ENCODE measurements around the gene NPFFR1.
"Not testable (repeated sequence)": the region's sequence is repeated elsewhere in the genome, so short reads cannot be mapped to it uniquely, and the experiment has no call there.

The NPFFR1 gene

GRCh38 chr10:70241081-70241480 is 42.7 kb downstream of the NPFFR1 start:
- DNase-seq (ENCODE audit: low read depth), result no peak
- no peak overlapping the region for H3K4me3 ChIP-seq (ENCODE audit: control insufficient read depth, low read depth, low read length)
- TF ChIP-seq CTCF (IDR thresholded peaks at IDR 0.05; ENCODE audit: control insufficient read depth, insufficient read depth, low read depth, low read length, missing control alignments), result no peak

- not testable (repeated sequence) for H3K4me3 ChIP-seq (ENCODE audit: control insufficient read depth, low read depth, low read length)
Measured at GRCh38 chr10:70239986-70240385, 43.8 kb downstream of the NPFFR1 start.

GRCh38 chr10:70239077-70239976 is 44.5 kb downstream of the NPFFR1 start:
- H3K4me3 ChIP-seq (ENCODE audit: control insufficient read depth, low read depth, low read length); DNase-seq (ENCODE audit: low read depth): not testable (repeated sequence)

More at GRCh38 chr10:70239986-70240385, 43.8 kb downstream of the NPFFR1 start:
- DNase-seq (ENCODE audit: low read depth), result not testable (repeated sequence)

- H3K4me3 ChIP-seq (ENCODE audit: control insufficient read depth, low read depth, low read length); DNase-seq (ENCODE audit: low read depth): not testable (repeated sequence)
Measured at GRCh38 chr10:70237958-70238536, 45.8 kb downstream of the NPFFR1 start.

GRCh38 chr10:70234668-70235447 is 48.9 kb downstream of the NPFFR1 start:
- peak; percentile 91 for DNase-seq (ENCODE audit: low read depth)
- no peak overlapping the region for H3K4me3 ChIP-seq (ENCODE audit: control insufficient read depth, low read depth, low read length)

GRCh38 chr10:70233939-70234300 is 49.9 kb downstream of the NPFFR1 start:
- DNase-seq (ENCODE audit: low read depth), result no peak
- H3K4me3 ChIP-seq (ENCODE audit: control insufficient read depth, low read depth, low read length), result peak overlapping the region; percentile 49
- no peak for TF ChIP-seq CTCF (IDR thresholded peaks at IDR 0.05; ENCODE audit: control insufficient read depth, insufficient read depth, low read depth, low read length, missing control alignments)

More at GRCh38 chr10:70234668-70235447, 48.9 kb downstream of the NPFFR1 start:
- no peak for TF ChIP-seq CTCF (IDR thresholded peaks at IDR 0.05; ENCODE audit: control insufficient read depth, insufficient read depth, low read depth, low read length, missing control alignments)

- TF ChIP-seq CTCF (IDR thresholded peaks at IDR 0.05; ENCODE audit: control insufficient read depth, insufficient read depth, low read depth, low read length, missing control alignments), result peak; percentile 16
- DNase-seq (ENCODE audit: low read depth), result peak; percentile 64
- H3K4me3 ChIP-seq (ENCODE audit: control insufficient read depth, low read depth, low read length), result peak within 1 kb of the TSS; percentile 96
Measured at GRCh38 chr10:70233109-70233938, 50.5 kb downstream of the NPFFR1 start, which contains the start of gene PPA1. PPA1 (minus strand) TSS chr10:70233429; CDS start chr10:70233327, 102 bp downstream.
